A172 (cell line): ENCODE results near the gene ZNF792. TPM values are rescaled to one million over a fixed set of nuclear protein-coding genes. Genes with fewer than 3 reads are reported as not detected.
"Not testable (repeated sequence)": the region's sequence is repeated elsewhere in the genome, so short reads cannot be mapped to it uniquely, and the experiment has no call there.

Source experiments
- DNase-seq: peaks from one replicate; pipeline ENCODE4 v3.0.0-alpha.2; 2015; ENCODE audit warnings: low spot score
- total RNA-seq: library from RNA; depleted of rRNA; stranded (reverse); fragments of >200 nt; shearing (Covaris generic); gene quantifications from 2 replicates; pipeline ENCODE4 v1.2.3, GENCODE V29; 2014

Gene ZNF792
- total RNA-seq, 1 experiment from 2014 or later: 1.5 TPM

- DNase-seq: no peak
Measured at GRCh38 chr19:34998777-34999497, 34.9 kb upstream of the ZNF792 start.

DNA sequence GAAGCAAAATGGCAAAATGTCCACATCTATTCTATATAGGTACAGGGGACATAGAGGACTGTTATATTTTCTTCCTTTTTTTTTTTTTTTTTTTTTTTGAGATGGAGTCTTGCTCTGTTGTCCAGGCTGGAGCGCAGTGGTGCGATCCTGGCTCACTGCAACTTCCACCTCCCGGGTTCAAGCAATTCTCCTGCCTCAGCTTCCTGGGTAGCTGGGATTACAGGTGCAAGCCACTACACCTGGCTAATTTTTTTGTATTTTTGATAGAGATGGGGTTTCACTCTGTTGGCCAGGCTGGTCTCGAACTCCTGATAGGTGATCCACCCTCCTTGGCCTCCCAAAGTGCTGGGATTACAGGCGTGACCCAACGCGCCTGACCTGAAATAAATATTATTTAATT, 34.2 kb upstream of the ZNF792 start:
- DNase-seq: not testable (repeated sequence)

GRCh38 chr19:34997071-34997617, 33.1 kb upstream of the ZNF792 start:
- DNase-seq: no peak

- DNase-seq: no peak
Measured at GRCh38 chr19:34995551-34995950, 31.5 kb upstream of the ZNF792 start.

DNA sequence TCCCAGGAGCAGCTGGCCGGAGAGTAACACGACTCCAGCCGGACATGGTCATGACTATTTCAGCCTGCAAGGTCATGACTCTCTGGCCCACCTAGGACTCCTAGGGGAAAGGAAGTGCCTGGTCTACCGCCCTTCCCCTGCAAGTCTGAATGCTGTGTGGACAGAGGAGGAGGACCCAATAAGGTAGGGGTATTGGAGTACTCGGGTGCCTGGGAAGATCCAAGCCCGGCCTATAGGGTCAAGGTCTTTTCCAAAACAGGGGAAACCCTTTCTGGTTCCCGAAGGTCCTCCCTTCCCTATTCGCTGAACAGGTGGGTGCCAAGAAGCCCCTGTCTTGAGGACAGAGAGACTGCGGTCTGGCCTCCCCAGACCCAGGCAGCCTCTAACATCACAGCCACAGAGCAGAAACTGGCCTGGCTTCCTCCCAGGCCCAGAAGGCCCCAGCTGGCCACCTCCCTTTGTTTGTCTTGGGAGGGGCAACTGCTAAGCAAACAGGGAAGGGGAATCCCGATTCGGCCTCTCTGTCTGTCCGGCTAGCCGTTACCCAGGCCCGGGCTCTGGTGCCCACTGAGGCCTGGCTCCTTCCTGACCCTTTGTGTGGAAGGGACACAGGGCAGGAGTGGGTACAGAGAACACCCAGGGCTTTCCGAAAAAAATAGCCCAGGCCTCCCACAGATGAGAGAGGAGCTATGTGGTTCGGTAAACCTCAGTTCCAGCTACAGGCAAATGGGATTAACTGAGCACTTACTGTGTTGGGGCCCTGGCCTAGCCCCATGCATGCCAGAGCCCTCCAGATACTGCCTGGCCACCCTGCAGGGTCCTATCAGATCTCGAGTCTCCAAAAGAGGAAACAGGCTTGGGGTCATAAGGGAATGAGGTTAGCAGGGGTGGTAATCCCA, 30.9 kb upstream of the ZNF792 start:
- DNase-seq: no peak

DNA sequence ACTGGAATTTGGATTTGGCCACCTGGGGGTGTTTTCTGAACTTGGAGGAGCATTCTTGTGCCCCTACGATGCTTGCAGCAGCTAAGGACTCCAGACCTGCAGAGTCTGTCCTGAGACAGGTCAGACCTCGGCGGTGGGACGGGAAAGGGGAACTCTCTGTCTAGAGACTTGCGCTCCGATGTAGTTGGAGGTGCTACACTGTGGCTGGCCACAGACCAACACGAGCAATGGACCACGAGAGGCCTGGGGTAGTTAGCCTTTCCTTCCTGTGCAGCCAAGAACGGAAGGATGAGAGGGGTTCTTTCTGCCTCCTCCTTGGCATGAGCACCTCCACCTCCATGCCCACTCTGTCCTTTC, 30.2 kb upstream of the ZNF792 start:
- no peak for DNase-seq

DNA sequence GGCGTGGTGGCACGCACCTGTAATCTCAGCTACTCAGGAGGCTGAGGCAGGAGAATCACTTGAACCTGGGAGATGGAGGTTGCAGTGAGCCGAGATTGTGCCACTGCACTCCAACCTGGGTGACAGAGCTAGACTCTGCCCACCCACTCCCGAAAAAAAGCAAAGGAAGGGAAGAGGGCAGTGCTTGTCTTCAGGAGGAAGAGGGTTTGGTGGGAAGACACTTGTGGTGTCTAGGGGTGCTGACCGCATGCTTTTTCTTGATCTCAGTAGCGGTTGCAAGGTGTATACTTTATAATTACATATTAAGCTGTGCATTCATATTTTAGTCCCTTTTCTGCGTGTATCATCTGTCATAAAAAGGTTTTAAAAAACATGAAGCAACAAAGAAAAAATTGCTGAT, 28.6 kb upstream of the ZNF792 start:
- not testable (repeated sequence) for DNase-seq

DNA sequence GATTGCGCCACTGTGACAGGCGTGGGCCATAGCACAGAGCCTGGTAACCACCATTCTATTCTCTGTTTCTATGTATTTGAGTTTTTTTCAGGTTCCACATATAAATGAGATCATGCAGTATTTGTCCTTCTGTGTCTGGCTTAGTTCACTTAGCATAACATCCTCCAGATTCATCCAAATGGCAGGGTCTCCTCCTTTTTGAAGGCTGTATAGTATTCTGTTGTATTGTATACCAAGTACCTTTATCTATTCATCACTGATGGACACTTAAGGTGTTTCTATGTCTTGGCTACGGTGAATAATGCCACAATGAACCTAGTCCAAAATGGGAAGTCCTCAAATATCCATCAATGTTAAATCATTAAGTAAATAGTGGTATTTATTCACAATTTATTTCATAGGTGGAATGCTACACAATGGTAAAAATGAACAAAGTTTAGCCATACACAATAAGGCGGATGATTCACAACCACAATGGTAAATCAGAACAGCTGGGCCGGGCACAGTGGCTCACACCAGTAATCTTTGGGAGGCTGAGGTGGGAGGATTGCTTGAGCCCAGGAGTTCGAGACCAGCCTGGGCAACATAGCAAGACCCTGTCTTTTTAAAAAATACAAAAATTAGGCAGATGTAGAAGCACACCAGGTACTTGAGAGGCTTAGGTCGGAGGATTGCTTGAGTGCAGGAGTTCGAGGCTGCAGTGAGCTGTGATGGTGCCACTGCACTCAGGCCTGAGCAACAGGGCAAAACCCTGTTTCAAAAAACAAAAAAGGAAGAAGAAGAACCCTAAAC, 27.7 kb upstream of the ZNF792 start:
- DNase-seq: no peak

- no peak for DNase-seq
Measured at GRCh38 chr19:34990578-34991192, 26.7 kb upstream of the ZNF792 start.

DNA sequence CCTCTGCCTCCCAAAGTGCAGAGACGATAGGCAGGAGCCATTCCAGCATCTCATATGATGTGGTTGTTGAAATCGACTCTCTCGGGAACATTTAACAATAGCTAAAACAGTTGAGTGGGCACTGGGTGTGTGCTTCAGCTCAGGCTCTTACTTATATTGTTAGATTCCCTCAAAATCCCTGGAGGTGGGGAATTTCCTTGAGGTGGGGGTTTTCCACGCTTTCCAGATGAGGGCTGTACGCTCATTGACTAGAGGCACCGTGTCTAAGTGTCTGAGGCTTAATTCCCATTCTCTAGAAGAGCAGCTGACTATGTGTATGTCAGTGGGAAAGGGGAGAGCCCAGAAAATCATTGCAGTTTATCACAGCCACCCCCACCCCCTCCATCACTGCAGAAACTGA, 25.3 kb upstream of the ZNF792 start:
- no peak for DNase-seq

GRCh38 chr19:34988119-34988518, 24.1 kb upstream of the ZNF792 start:
- DNase-seq: no peak

DNA sequence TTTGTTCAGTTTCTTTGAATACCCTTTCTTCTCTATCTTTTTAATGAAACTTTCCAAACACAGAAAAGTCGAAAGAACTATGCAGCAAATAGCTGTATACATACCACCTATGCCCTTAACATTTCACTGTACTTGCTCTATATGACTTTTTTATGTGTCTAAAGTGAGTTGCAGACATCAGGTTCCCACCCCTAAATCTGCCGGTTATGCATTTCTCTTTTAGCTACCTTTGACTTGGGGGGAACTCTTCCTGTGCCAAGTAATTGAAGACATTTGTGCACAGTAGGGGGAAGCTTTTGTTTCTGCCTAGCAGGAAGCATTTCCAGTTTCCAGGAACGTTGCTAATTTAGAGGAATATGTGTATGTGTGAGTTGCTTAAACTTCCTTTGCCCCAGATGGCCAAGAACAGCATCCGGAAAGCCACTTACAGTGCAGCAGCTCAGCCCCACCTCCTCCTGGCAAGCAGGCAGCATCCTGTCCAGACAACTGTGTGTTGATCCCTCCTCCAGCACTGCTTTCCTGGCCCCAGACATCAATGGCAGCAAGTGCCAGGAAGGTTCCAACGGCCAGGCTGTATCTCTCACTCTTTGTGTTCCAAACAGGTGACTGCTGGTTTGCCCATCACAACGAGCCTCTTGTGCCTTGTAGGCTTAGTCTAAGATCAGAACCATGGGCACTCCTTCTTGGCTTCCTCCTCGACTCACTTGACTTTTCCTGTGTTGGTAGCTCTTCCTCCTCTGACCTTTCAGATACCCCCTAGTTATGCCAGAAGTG, 21.4 kb upstream of the ZNF792 start:
- no peak for DNase-seq

DNA sequence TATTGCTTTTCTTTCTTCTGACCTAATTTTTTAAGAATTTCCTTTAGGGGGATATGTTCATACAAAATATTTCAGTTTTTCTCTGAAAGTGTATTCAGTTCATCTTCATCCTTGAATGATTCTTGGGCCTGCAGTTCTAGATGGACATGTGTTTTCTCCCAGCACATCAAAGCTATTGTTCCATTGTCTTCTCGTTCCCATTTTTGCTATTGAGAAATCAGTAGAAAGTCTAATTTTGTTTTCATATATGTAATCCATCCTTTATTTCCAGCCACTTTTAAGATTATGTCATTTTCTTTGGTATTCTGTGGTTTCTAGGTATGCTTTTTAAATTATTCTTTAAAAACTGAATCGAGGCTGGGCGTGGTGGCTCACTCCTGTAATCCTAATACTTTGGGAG, 20.3 kb upstream of the ZNF792 start:
- DNase-seq: no peak

- DNase-seq: no peak
Measured at GRCh38 chr19:34983786-34984185, 19.8 kb upstream of the ZNF792 start.

GRCh38 chr19:34982275-34982674, 18.2 kb upstream of the ZNF792 start:
- DNase-seq: no peak

- DNase-seq: no peak
Measured at GRCh38 chr19:34979819-34980640, 16.0 kb upstream of the ZNF792 start.

DNA sequence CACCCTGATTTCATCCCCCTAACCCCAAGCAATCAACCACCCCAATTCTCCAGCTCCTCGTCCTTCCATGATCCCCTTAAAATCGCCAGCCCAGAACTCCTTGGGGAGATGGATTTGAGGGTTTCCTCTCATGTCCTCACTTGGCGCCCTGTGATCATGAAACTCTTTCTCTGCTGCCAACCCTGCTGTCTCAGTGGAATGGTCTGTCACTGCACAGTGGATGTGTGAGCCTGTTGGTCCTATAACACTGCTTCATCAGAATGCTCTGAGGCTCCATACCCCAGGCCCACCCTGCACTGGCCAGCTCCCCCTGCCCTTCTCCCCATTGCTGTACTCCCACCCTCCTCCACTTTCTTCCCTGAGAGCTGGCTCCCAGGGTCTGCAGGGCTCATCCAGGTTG, 12.6 kb upstream of the ZNF792 start:
- DNase-seq: no peak

DNA sequence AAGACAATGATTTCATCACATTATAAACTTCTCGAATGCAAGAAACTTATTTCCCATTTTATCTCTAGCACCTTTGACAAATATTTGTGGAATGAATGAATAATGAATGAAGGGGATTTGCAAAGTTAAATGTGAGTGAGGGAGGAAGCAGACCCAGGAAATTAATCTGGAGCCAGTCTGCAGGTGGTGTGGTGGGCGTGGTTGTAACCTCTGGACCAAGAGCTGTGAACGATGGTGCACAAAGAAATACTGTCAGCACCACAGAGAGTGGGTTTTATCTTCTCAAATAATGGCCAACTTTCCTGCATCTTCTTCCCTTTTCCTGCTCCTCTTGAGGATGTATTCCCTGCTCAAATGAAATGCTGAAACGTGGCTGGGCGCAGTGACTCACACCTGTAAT, 11.0 kb upstream of the ZNF792 start:
- no peak for DNase-seq

- no peak for DNase-seq
Measured at GRCh38 chr19:34974646-34975045, 10.6 kb upstream of the ZNF792 start.

DNA sequence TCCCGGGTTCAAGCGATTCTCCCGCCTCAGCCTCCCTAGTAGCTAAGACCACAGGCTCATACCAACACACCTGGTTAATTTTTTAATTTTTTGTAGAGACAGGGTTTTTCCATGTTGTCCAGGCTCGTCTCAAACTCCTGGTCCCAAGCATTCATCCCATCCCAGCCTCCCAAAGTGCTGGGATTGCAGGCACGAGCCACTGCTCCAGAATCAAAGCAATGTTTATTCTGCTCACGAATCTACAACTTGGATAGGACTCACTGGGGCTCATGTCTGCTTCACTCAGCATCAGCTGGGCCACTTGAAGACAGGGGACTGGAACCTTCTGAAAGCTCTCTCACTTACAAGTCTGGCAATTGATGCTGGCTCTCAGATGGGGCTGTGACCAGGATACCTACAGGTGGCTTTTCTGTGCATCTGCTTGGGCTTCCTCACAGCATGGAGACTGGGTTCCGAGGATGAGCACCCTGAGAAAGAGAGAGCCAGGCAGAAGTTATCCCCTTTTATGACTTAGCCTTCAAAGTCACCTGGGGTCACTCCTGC, 8.2 kb upstream of the ZNF792 start:
- no peak for DNase-seq
